CD4-positive, alpha-beta T cell (primary cell): ENCODE measurements around the gene RSBN1. TPM values are rescaled to one million over a fixed set of nuclear protein-coding genes. Genes with fewer than 3 reads are reported as not detected.

ENCODE experiments used
- ATAC-seq: fragments of 200-7000 bp; cut with Tn5 transposase; one replicate; pipeline ENCODE4 v1.10.0; 2022; ENCODE audit warnings: mild to moderate bottlenecking; ENCODE audit not compliant: poor library complexity
- CTCF ChIA-PET: fragments of 350-600 bp; sonication (Branson Sonifier 250); formaldehyde crosslinking; loops from one replicate; lab custom pipeline; 2021; ENCODE audit warnings: antibody characterized with exemption, inconsistent platforms; lab: Charles Lee
- POLR2A ChIA-PET: fragments of 350-600 bp; sonication (Branson Sonifier 250); formaldehyde crosslinking; loops from one replicate; lab custom pipeline; 2021; ENCODE audit warnings: antibody characterized with exemption, inconsistent platforms; lab: Charles Lee
- DNase-seq, 14 experiments: peaks; one replicate each; pipeline ENCODE4 v3.0.0-alpha.2; 2013 to 2020; ENCODE audit warnings: mixed read lengths in 2 of 14
- H3K27ac ChIP-seq, 2 donors: one replicate each; pipeline versions ENCODE4 v1.5.1 to v1.7.0; 2013; ENCODE audit warnings: low read length in 2 of 2, low read depth in 1 of 2, mild to moderate bottlenecking in 1 of 2
- H3K27me3 ChIP-seq, 2 experiments: 1 replicate in 1 of 2; 2 replicates in 1 of 2; pipeline versions ENCODE4 v1.6.1 to v1.7.0; 2013; ENCODE audit warnings: low read length in 2 of 2, control low read depth in 1 of 2, mild to moderate bottlenecking in 1 of 2, moderate library complexity in 1 of 2; ENCODE audit not compliant: insufficient read depth in 2 of 2, control insufficient read depth in 1 of 2
- H3K36me3 ChIP-seq: one replicate; pipeline ENCODE4 v1.6.1; 2013; ENCODE audit warnings: low read length, control low read depth; ENCODE audit not compliant: insufficient read depth
- H3K4me1 ChIP-seq: one replicate; pipeline ENCODE4 v1.6.1; 2013; ENCODE audit warnings: low read length, control low read depth; ENCODE audit not compliant: insufficient read depth
- H3K4me3 ChIP-seq: one replicate; pipeline ENCODE4 v1.5.1; 2013; ENCODE audit warnings: mild to moderate bottlenecking, low read length, moderate library complexity
- H3K9me3 ChIP-seq, 2 experiments: 1 replicate in 1 of 2; 2 replicates in 1 of 2; pipeline versions ENCODE4 v1.6.1 to v1.7.0; 2013; ENCODE audit warnings: low read length in 2 of 2, mild to moderate bottlenecking in 2 of 2, control low read depth in 1 of 2, moderate library complexity in 1 of 2; ENCODE audit not compliant: control insufficient read depth in 1 of 2, insufficient read depth in 1 of 2
- H3K27ac Mint-ChIP-seq: one replicate; pipeline ENCODE4 v1.8.0; 2020; ENCODE audit warnings: mixed read lengths
- H3K27me3 Mint-ChIP-seq: one replicate; pipeline ENCODE4 v1.8.0; 2021; ENCODE audit warnings: mixed read lengths
- H3K36me3 Mint-ChIP-seq: one replicate; pipeline ENCODE4 v1.8.0; 2021; ENCODE audit warnings: low read depth, mixed read lengths
- H3K4me1 Mint-ChIP-seq: one replicate; pipeline ENCODE4 v1.8.0; 2021; ENCODE audit warnings: low read depth, mixed read lengths
- H3K4me3 Mint-ChIP-seq: one replicate; pipeline ENCODE4 v1.8.0; 2020; ENCODE audit warnings: mild to moderate bottlenecking, mixed read lengths
- H3K9me3 Mint-ChIP-seq: one replicate; pipeline ENCODE4 v1.8.0; 2020; ENCODE audit warnings: mixed read lengths
- CTCF ChIP-seq: fragments of 200-600 bp; IDR thresholded peaks from one replicate; pipeline ENCODE4 v1.8.0; 2022; ENCODE audit warnings: antibody characterized with exemption, mild to moderate bottlenecking
- intact Hi-C, 2 experiments: fragments of 100-400 bp; cut with DNase I in 1 of 2; cut with micrococcal nuclease in 1 of 2; formaldehyde crosslinking; loops; one replicate each; pipeline versions ENCODE4 v1.15.1 to v1.9.0; 2023 to 2025; cut with DNase I, micrococcal nuclease
- total RNA-seq, 174 experiments: library from RNA in 2 of 174; stranded (reverse) in 2 of 174; gene quantifications; one replicate each; pipeline ENCODE4 v1.2.3 and lab custom pipeline; 2021 to 2026

Gene RSBN1
- total RNA-seq, 2 experiments from 2014 or later: 44.2 to 44.6 TPM

- ATAC-seq (no peak), DNase-seq (no peak)
- Histone ChIP-seq H3K36me3 (peaks cover 5% of the 10 kb centered on the region), H3K9me3 (no peaks in the 10 kb centered on the region), H3K4me1 (peaks cover 27% of the 10 kb centered on the region), H3K27me3 (no peaks in the 10 kb centered on the region), H3K4me3 (peak overlapping the region; percentile 89), H3K27ac (no peak overlapping the region)
- Mint-ChIP-seq H3K4me3 (peak overlapping the region; percentile 97), H3K27me3 (no peaks in the 10 kb centered on the region), H3K9me3 (peaks cover 3% of the 10 kb centered on the region), H3K27ac (peak overlapping the region; percentile 96), H3K4me1 (peaks cover 68% of the 10 kb centered on the region), H3K36me3 (peaks cover 45% of the 10 kb centered on the region)
- intact Hi-C loops: loop anchor here (2.0 to 10.0 kb wide), 9 partner anchors 49 to 1095 kb away; partner anchors contain the start of genes SLC16A1 (in 2 of the 2), BCAS2 (in 1 of the 2), CSDE1 (in 1 of the 2) and HIPK1 (in 1 of the 2)
- ChIA-PET POLR2A (interaction anchor here (0.7 kb wide), 1 partner anchor 26 kb away, joined by 3 read pairs; no protein-coding TSS in a partner anchor), CTCF (no interaction called here)
- no peak for TF ChIP-seq CTCF
Observed at GRCh38 chr1:113809670-113810602, 2.3 kb downstream of the RSBN1 start.

- peaks cover 54% of the 10 kb centered on the region for H3K36me3 Mint-ChIP-seq
- POLR2A ChIA-PET: interaction anchor here (0.7 kb wide), 1 partner anchor 727 kb away, joined by 4 read pairs; no protein-coding TSS in a partner anchor
- H3K9me3 Mint-ChIP-seq: peaks cover 3% of the 10 kb centered on the region
- no peak for ATAC-seq
- peak overlapping the region; percentile 75 for H3K4me3 Mint-ChIP-seq
- no peaks in the 10 kb centered on the region for H3K27me3 Mint-ChIP-seq
- DNase-seq: no peak
- peaks cover 80% of the 10 kb centered on the region for H3K4me1 Mint-ChIP-seq
- CTCF ChIA-PET: no interaction called here
- H3K27ac ChIP-seq: no peak overlapping the region
- no peaks in the 10 kb centered on the region for H3K27me3 ChIP-seq
- H3K9me3 ChIP-seq: no peaks in the 10 kb centered on the region
- no peak for TF ChIP-seq CTCF
- intact Hi-C loops: no loop called here
- peaks cover 33% of the 10 kb centered on the region for H3K4me1 ChIP-seq
- H3K27ac Mint-ChIP-seq: peak overlapping the region; percentile 69
- H3K4me3 ChIP-seq: no peak overlapping the region
- peaks cover 5% of the 10 kb centered on the region for H3K36me3 ChIP-seq
Observed at GRCh38 chr1:113808450-113809195, 3.7 kb downstream of the RSBN1 start.

GRCh38 chr1:113805639-113806038 is 6.6 kb downstream of the RSBN1 start:
- Histone ChIP-seq H3K36me3 (peaks cover 5% of the 10 kb centered on the region), H3K4me3 (no peak overlapping the region), H3K9me3 (no peaks in the 10 kb centered on the region), H3K4me1 (peaks cover 29% of the 10 kb centered on the region), H3K27ac (no peak overlapping the region), H3K27me3 (no peaks in the 10 kb centered on the region)
- DNase-seq: no peak
- Mint-ChIP-seq H3K36me3 (peaks cover 46% of the 10 kb centered on the region), H3K9me3 (peaks cover 3% of the 10 kb centered on the region), H3K27ac (no peak overlapping the region), H3K4me1 (peaks cover 88% of the 10 kb centered on the region), H3K4me3 (peak overlapping the region; percentile 13), H3K27me3 (no peaks in the 10 kb centered on the region)
- intact Hi-C loops: no loop called here
- CTCF ChIA-PET: interaction anchor here (1.6 kb wide), 1 partner anchor 11 kb away, joined by 4 read pairs; no protein-coding TSS in a partner anchor
- TF ChIP-seq CTCF: no peak
- POLR2A ChIA-PET: interaction anchor here (0.6 to 2.0 kb wide), 3 partner anchors 15 to 157 kb away, joined by 3 to 7 read pairs (median 6); no protein-coding TSS in a partner anchor
- ATAC-seq: no peak
